22Rv1 (cell line): ENCODE data around the gene RPL12.

ENCODE experiments used
- H3K27ac ChIP-seq: fragments of 450-650 bp; 2 replicates; pipeline ENCODE4 v1.5.1; 2017
- CTCF ChIP-seq: fragments of 450-650 bp; IDR thresholded peaks from 2 replicates; pipeline ENCODE4 v1.5.1; 2017; ENCODE audit warnings: mild to moderate bottlenecking
- ZFX ChIP-seq: fragments of 450-650 bp; IDR thresholded peaks from 2 replicates; pipeline ENCODE4 v1.6.1; 2017; ENCODE audit warnings: antibody characterized with exemption, borderline replicate concordance

The RPL12 gene

GRCh38 chr9:127422133-127422782 lies 28.9 kb downstream of the RPL12 start:
- H3K27ac ChIP-seq, result no peak overlapping the region; the same call in 1 of the 2 replicates
- TF ChIP-seq ZFX, result no peak
- no peak for TF ChIP-seq CTCF

- TF ChIP-seq CTCF (no peak), ZFX (no peak)
- no peak overlapping the region for H3K27ac ChIP-seq
Measured at GRCh38 chr9:127421057-127421456, 30.1 kb downstream of the RPL12 start.

GRCh38 chr9:127419348-127419747 lies 31.9 kb downstream of the RPL12 start:
- TF ChIP-seq CTCF (no peak), ZFX (no peak)
- no peak overlapping the region for H3K27ac ChIP-seq

GRCh38 chr9:127418037-127418471 lies 33.2 kb downstream of the RPL12 start:
- peak overlapping the region; percentile 46; the same call in 1 of the 2 replicates for H3K27ac ChIP-seq

GRCh38 chr9:127417131-127418036 lies 33.8 kb downstream of the RPL12 start:
- TF ChIP-seq CTCF (no peak), ZFX (no peak)

More at GRCh38 chr9:127418037-127418471, 33.2 kb downstream of the RPL12 start:
- TF ChIP-seq CTCF (peak; percentile 48), ZFX (no peak)

GRCh38 chr9:127415657-127416056 lies 35.5 kb downstream of the RPL12 start:
- H3K27ac ChIP-seq, result no peak overlapping the region
- TF ChIP-seq ZFX (no peak), CTCF (no peak)

More at GRCh38 chr9:127417131-127418036, 33.8 kb downstream of the RPL12 start:
- H3K27ac ChIP-seq, result peak overlapping the region; percentile 46

GRCh38 chr9:127415141-127415540 lies 36.1 kb downstream of the RPL12 start:
- TF ChIP-seq ZFX, result no peak
- TF ChIP-seq CTCF, result no peak
- no peak overlapping the region for H3K27ac ChIP-seq
